GM12878 (cell line): ENCODE results near the gene ATP6V0E1. TPM values are rescaled to one million over a fixed set of nuclear protein-coding genes. Genes with fewer than 3 reads are reported as not detected.
A peak's percentile ranks its signal among the peaks of the same experiment; 100 is the strongest.
"Not testable (repeated sequence)": the region's sequence is repeated elsewhere in the genome, so short reads cannot be mapped to it uniquely, and the experiment has no call there.

ENCODE experiments used
- ATAC-seq: fragments of 200-7000 bp; cut with Tn5 transposase; 3 replicates; pipeline ENCODE4 v1.9.1; 2020; ENCODE audit warnings: mild to moderate bottlenecking, moderate library complexity
- BruUV-seq: library from RNA; stranded (reverse); fragments of 400-500 nt; replicated peaks from 2 replicates; lab custom pipeline; 2021; lab: Mats Ljungman, UMichigan
- CTCF ChIA-PET: fragments of 300-600 bp; sonication (Branson Sonifier 250); formaldehyde crosslinking; extraction: SDS; loops from one replicate; lab custom pipeline; 2021; ENCODE audit warnings: inconsistent platforms; lab: Yijun Ruan, JAX
- POLR2A ChIA-PET: fragments of 350-600 bp; formaldehyde crosslinking; extraction: SDS; loops from one replicate; lab custom pipeline; 2021; ENCODE audit warnings: inconsistent platforms; lab: Charles Lee
- RAD21 ChIA-PET: fragments of 300-600 bp; sonication (Branson Sonifier 250); formaldehyde crosslinking; loops from one replicate; lab custom pipeline; 2023; ENCODE audit warnings: antibody characterized with exemption; ENCODE audit not compliant: unreplicated experiment; lab: Charles Lee
- SMC1A ChIA-PET: fragments of 300-600 bp; sonication (Branson Sonifier 250); formaldehyde crosslinking; loops from one replicate; lab custom pipeline; 2023; ENCODE audit not compliant: unreplicated experiment, uncharacterized antibody; lab: Charles Lee
- DNase-seq: peaks from one replicate; pipeline ENCODE4 v3.0.0-alpha.2; 2011; ENCODE audit warnings: low read depth, low spot score
- FAIRE-seq: peaks from 3 replicates; lab custom pipeline; 2011; peaks lifted over from hg19 to GRCh38; lab: Jason Lieb, UNC
- H2AFZ ChIP-seq: 2 replicates; pipeline ENCODE4 v1.6.0; 2011; ENCODE audit warnings: low read depth, low read length, control low read depth; ENCODE audit not compliant: control insufficient read depth
- H3K27ac ChIP-seq: 2 replicates; pipeline ENCODE4 v1.5.1; 2011; ENCODE audit warnings: control low read depth; ENCODE audit not compliant: control insufficient read depth, insufficient read depth
- H3K27me3 ChIP-seq, 2 experiments: replicated peaks in 1 of 2; 2 replicates each; pipeline versions ENCODE4 v1.6.0 to v1.6.1; 2011; ENCODE audit warnings: low read length in 1 of 2; ENCODE audit not compliant: control insufficient read depth in 2 of 2, insufficient read depth in 2 of 2
- H3K36me3 ChIP-seq, 2 experiments: 2 replicates each; pipeline ENCODE4 v1.5.1; 2011; ENCODE audit warnings: low read length in 1 of 2; ENCODE audit not compliant: control insufficient read depth in 2 of 2, insufficient read depth in 2 of 2
- H3K4me1 ChIP-seq: 2 replicates; pipeline ENCODE4 v1.6.1; 2011; ENCODE audit warnings: mild to moderate bottlenecking, low read length, moderate library complexity, mixed read lengths; ENCODE audit not compliant: control insufficient read depth, insufficient read depth
- H3K4me2 ChIP-seq: 2 replicates; pipeline ENCODE4 v1.6.0; 2011; ENCODE audit warnings: control low read depth; ENCODE audit not compliant: control insufficient read depth, insufficient read depth
- H3K4me3 ChIP-seq: fragments of 200-600 bp; sonication (generic); 2 replicates; pipeline ENCODE4 v1.5.1; 2016
- H3K79me2 ChIP-seq: 2 replicates; pipeline ENCODE4 v1.6.0; 2011; ENCODE audit warnings: low read length; ENCODE audit not compliant: control insufficient read depth, insufficient read depth
- H3K9ac ChIP-seq: 2 replicates; pipeline ENCODE4 v1.8.0; 2011; ENCODE audit warnings: low read length, control low read depth, mixed read lengths; ENCODE audit not compliant: control insufficient read depth, insufficient read depth
- H3K9me3 ChIP-seq: replicated peaks from 3 replicates; pipeline ENCODE4 v1.5.1; 2011; ENCODE audit warnings: mild to moderate bottlenecking, low read length; ENCODE audit not compliant: control insufficient read depth, insufficient read depth
- H4K20me1 ChIP-seq: 2 replicates; pipeline ENCODE4 v1.6.0; 2011; ENCODE audit not compliant: control insufficient read depth, insufficient read depth
- ESRRA ChIP-seq: IDR thresholded peaks from 2 replicates; pipeline ENCODE4 v1.6.1; 2012; ENCODE audit warnings: mild to moderate bottlenecking, low read length, improper control_type of control experiment
- TCF7 ChIP-seq: IDR thresholded peaks from 2 replicates; pipeline ENCODE4 v1.6.1; 2014; ENCODE audit warnings: antibody characterized with exemption, borderline replicate concordance
- WGBS: methylation state at CpG from one replicate; pipeline ENCODE4 v1.1.6; 2016; ENCODE audit warnings: low lambda C conversion rate; ENCODE audit not compliant: insufficient replicate concordance, insufficient coverage; ENCODE audit errors: missing lambda C conversion rate; 5-methylcytosine and 5-hydroxymethylcytosine counted together
- in situ Hi-C: fragments of 300-500 bp; cut with MboI; formaldehyde crosslinking; loops from 9 replicates; pipeline ENCODE4 v1.14.3; 2018; ENCODE audit warnings: mixed read lengths
- intact Hi-C: fragments of 100-400 bp; cut with micrococcal nuclease; formaldehyde crosslinking; loops from one replicate; pipeline ENCODE4 v1.14.2; 2022; ENCODE audit not compliant: unreplicated experiment
- polyA plus RNA-seq, 11 experiments: library from polyadenylated mRNA; depleted of rRNA in 4 of 11; unstranded in 6 of 11; stranded (reverse) in 5 of 11; fragments of >200 nt; fragmentation: Nextera tagmentation in 4 of 11; fragmentation: Illumina TruSeq in 1 of 11; extraction: Ambion mirVana in 4 of 11; extraction: Trizol in 1 of 11; gene quantifications; 1 replicate in 1 of 11; 2 replicates in 10 of 11; pipeline versions ENCODE4 v1.2.1 to v1.2.3, GENCODE V29; 2011 to 2016; ENCODE audit warnings: inconsistent platforms in 2 of 11, missing spikeins in 2 of 11, low read depth in 1 of 11
- total RNA-seq, 4 experiments: library from RNA; depleted of rRNA in 3 of 4; stranded (reverse); fragments of >200 nt in 3 of 4; fragmentation: Illumina TruSeq in 1 of 4; extraction: Trizol in 1 of 4; gene quantifications; 2 replicates each; pipeline versions ENCODE4 v1.2.1 to v1.2.3, GENCODE V29; 2013 to 2021

The ATP6V0E1 gene
- total and polyA plus RNA-seq, 10 of the 15 experiments (the other 5 are each of a cell fraction or from before 2014, with no cell fraction given), result 143 to 787 (median 306) TPM

GRCh38 chr5:173029499-173029921 lies 45.9 kb downstream of the ATP6V0E1 start:
- intact Hi-C loops, result no loop called here
- CTCF ChIA-PET, result interaction anchor here (1.1 kb wide), 1 partner anchor 106 kb away, joined by 6 read pairs; no protein-coding TSS in a partner anchor
- Histone ChIP-seq H3K9me3 (no peaks in the 10 kb centered on the region), H4K20me1 (0 out of 2 replicates have a peak, but pooled peaks cover 3% of the 10 kb centered on the region), H3K4me2 (no peak overlapping the region), H3K36me3 (peaks cover 0 to 26% of the 10 kb centered on the region in 2 experiments), H3K79me2 (peaks cover 47% of the 10 kb centered on the region), H3K27me3 (no peaks in the 10 kb centered on the region), H3K4me1 (peaks cover 8% of the 10 kb centered on the region)
- WGBS, result 53% methylated on average over 5 of the region's 5 CpGs
- BruUV-seq, result no TSS peak
- SMC1A ChIA-PET, result interaction anchor here (0.8 to 1.2 kb wide), 4 partner anchors 9 to 28 kb away, joined by 3 to 5 read pairs (median 4); no protein-coding TSS in a partner anchor
- no peak for FAIRE-seq
- TF ChIP-seq TCF7 (no peak), ESRRA (no peak)
- TF ChIP-seq, all 136 proteins: peak for 0
- no peak overlapping the region for H2AFZ ChIP-seq
- in situ Hi-C loops, result no loop called here
- POLR2A ChIA-PET, result interaction anchor here (0.8 kb wide), 1 partner anchor 18 kb away, joined by 3 read pairs; no protein-coding TSS in a partner anchor
- no peak overlapping the region for H3K9ac ChIP-seq
- H3K4me3 ChIP-seq, result no peak overlapping the region
- DNase-seq (no peak), ATAC-seq (peak; percentile 35; the same call in 2 of the 3 replicates)
- no peak overlapping the region for H3K27ac ChIP-seq
- RAD21 ChIA-PET, result interaction anchor here (0.9 kb wide), 1 partner anchor 12 kb away, joined by 5 read pairs; no protein-coding TSS in a partner anchor

- FAIRE-seq, DNase-seq, RAD21 ChIA-PET, intact Hi-C loops, H3K9ac ChIP-seq, H4K20me1 ChIP-seq, H3K27me3 ChIP-seq, H3K4me2 ChIP-seq, H3K4me3 ChIP-seq, ATAC-seq, in situ Hi-C loops, H3K27ac ChIP-seq, BruUV-seq, H2AFZ ChIP-seq, H3K9me3 ChIP-seq: not testable (repeated sequence)
- 100% methylated on average over 3 of the region's 3 CpGs for WGBS
- Histone ChIP-seq H3K4me1 (peaks cover 26% of the 10 kb centered on the region), H3K79me2 (peaks cover 37% of the 10 kb centered on the region), H3K36me3 (peaks cover 0 to 23% of the 10 kb centered on the region in 2 experiments)
- CTCF ChIA-PET, result interaction anchor here (0.6 to 1.4 kb wide), 2 partner anchors 30 to 112 kb away, joined by 3 to 4 read pairs; partner anchors contain the start of gene BNIP1
- POLR2A ChIA-PET, result interaction anchor here (0.7 to 2.1 kb wide), 2 partner anchors 25 to 30 kb away, joined by 3 to 11 read pairs; no protein-coding TSS in a partner anchor
- SMC1A ChIA-PET, result interaction anchor here (0.8 kb wide), 1 partner anchor 41 kb away, joined by 3 read pairs; no protein-coding TSS in a partner anchor
Observed at GRCh38 chr5:173032096-173032495, 48.5 kb downstream of the ATP6V0E1 start.
